Adrenal gland (tissue), 12 donors: Measurements from ENCODE around the gene ZNF595. TPM values are rescaled to one million over a fixed set of nuclear protein-coding genes. Genes with fewer than 3 reads are reported as not detected.
A peak's percentile ranks its signal among the peaks of the same experiment; 100 is the strongest.
"Not testable (repeated sequence)": the region's sequence is repeated elsewhere in the genome, so short reads cannot be mapped to it uniquely, and the experiment has no call there.

ENCODE experiments used
- DNase-seq, 7 donors: peaks; one replicate each; pipeline ENCODE4 v3.0.0-alpha.2; 2019 to 2020
- H3K27ac ChIP-seq, 5 donors: fragments of 200-600 bp; sonication (generic) in 4 of 5; 1 replicate in 3 of 5; 2 replicates in 2 of 5; pipeline versions ENCODE4 v1.5.1 to v1.8.0; 2016 to 2020; ENCODE audit warnings: mild to moderate bottlenecking in 1 of 5
- H3K27me3 ChIP-seq: fragments of 200-600 bp; 2 replicates; pipeline ENCODE4 v1.8.0; 2021
- H3K36me3 ChIP-seq, 2 donors: fragments of 200-600 bp; replicated peaks in 1 of 2; 1 replicate in 1 of 2; 2 replicates in 1 of 2; pipeline versions ENCODE4 v1.5.1 to v1.8.0; 2018 to 2022
- H3K4me1 ChIP-seq, 2 donors: fragments of 200-600 bp; replicated peaks in 1 of 2; 1 replicate in 1 of 2; 2 replicates in 1 of 2; pipeline versions ENCODE4 v1.5.1 to v1.8.0; 2018 to 2021
- H3K4me3 ChIP-seq, 4 donors: fragments of 200-600 bp; sonication (generic) in 3 of 4; one replicate each; pipeline ENCODE4 v1.5.1; 2016 to 2018
- H3K9me3 ChIP-seq, 3 donors: fragments of 200-600 bp; sonication (generic) in 1 of 3; replicated peaks in 1 of 3; 1 replicate in 2 of 3; 2 replicates in 1 of 3; pipeline versions ENCODE4 v1.5.1 to v1.8.0; 2016 to 2021
- CTCF ChIP-seq, 6 experiments: fragments of 450-650 bp in 4 of 6; fragments of 200-600 bp in 2 of 6; sonication (generic) in 1 of 6; IDR thresholded peaks; 1 replicate in 5 of 6; 2 replicates in 1 of 6; pipeline versions ENCODE4 v1.5.1 to v1.8.0; 2016 to 2021; ENCODE audit warnings: antibody characterized with exemption in 6 of 6, mild to moderate bottlenecking in 2 of 6, moderate library complexity in 1 of 6
- WGBS, 4 donors: extraction: QIAGEN DNeasy Blood & Tissue Kit in 2 of 4; methylation state at CpG; one replicate each; pipeline versions ENCODE4 v1.1.5 to v1.1.7; 2013 to 2017; 5-methylcytosine and 5-hydroxymethylcytosine counted together
- intact Hi-C, 2 donors: fragments of 100-400 bp; cut with DNase I; formaldehyde crosslinking; loops; one replicate each; pipeline versions ENCODE4 v1.14.1 to v1.15.0; 2022 to 2023
- polyA plus RNA-seq, 3 donors: library from polyadenylated mRNA; stranded (reverse); fragments of 200-250 nt in 2 of 3; fragments of 350-450 nt in 1 of 3; fragmentation: Illumina TruSeq in 1 of 3; extraction: RNeasy Lipid Tissue Mini Kit (QIAGEN cat#74804) in 1 of 3; gene quantifications; one replicate each; pipeline ENCODE4 v1.2.3, GENCODE V29; 2013 to 2014
- total RNA-seq, 9 donors: library from RNA; depleted of rRNA in 4 of 9; stranded (reverse); fragments of >200 nt in 4 of 9; fragments of 120-200 nt in 1 of 9; fragmentation: NEBNext Ultra II Directional in 1 of 9; extraction: Animal tissue kit (Norgen Biotek cat#: 25700) in 1 of 9; gene quantifications; one replicate each; pipeline versions ENCODE4 v1.1.0 to v1.2.4, GENCODE V29; 2013 to 2023
- donor health status: healthy with polysubstance abuse.
- donor health status: Bipolar disorder and iron deficiency.
- donor health status: DM: yes; HTN: yes; CAD: no.
- donor health status: DM: no; HTN: no; CAD: no.
- donor health status: DM: no; HTN: no; CAD: no.
- donor health status: DM: yes; HTN: yes; CAD: no.

Gene ZNF595
- total and polyA plus RNA-seq, 12 donors = 5.5 to 50.0 (median 13.8) TPM

- WGBS, 4 donors = 59 to 78% (median 73%) methylated on average over 3 of the region's 3 CpGs
- H3K9me3 ChIP-seq, H3K27ac ChIP-seq, H3K4me3 ChIP-seq, DNase-seq, H3K4me1 ChIP-seq, H3K36me3 ChIP-seq, H3K27me3 ChIP-seq, intact Hi-C loops: not testable (repeated sequence)
Observed at GRCh38 chr4:27501-27900, 25.6 kb upstream of the ZNF595 start.

GRCh38 chr4:28767-29542, 24.2 kb upstream of the ZNF595 start:
- H3K9me3 ChIP-seq, H3K27ac ChIP-seq, intact Hi-C loops, H3K4me3 ChIP-seq, H3K27me3 ChIP-seq, H3K36me3 ChIP-seq, H3K4me1 ChIP-seq: not testable (repeated sequence)
- WGBS, 4 donors = 13 to 43% (median 34%) methylated on average over 1 of the region's 3 CpGs
- DNase-seq = peak; percentile 19 to 71 (median 53)
- TF ChIP-seq CTCF (IDR thresholded peaks at IDR 0.05) = peak in 1 of 6 experiments; percentile 36

- intact Hi-C loops, H3K36me3 ChIP-seq, H3K27ac ChIP-seq, H3K27me3 ChIP-seq, H3K4me3 ChIP-seq, H3K4me1 ChIP-seq, DNase-seq, H3K9me3 ChIP-seq: not testable (repeated sequence)
- no CpG with 5 or more reads among the region's 6 CpGs for WGBS, 4 donors
Observed at GRCh38 chr4:33314-33713, 19.8 kb upstream of the ZNF595 start.

GRCh38 chr4:36559-37415, 16.3 kb upstream of the ZNF595 start:
- H3K9me3 ChIP-seq, H3K4me3 ChIP-seq, H3K27me3 ChIP-seq, H3K4me1 ChIP-seq, H3K36me3 ChIP-seq, intact Hi-C loops, H3K27ac ChIP-seq, DNase-seq: not testable (repeated sequence)
- WGBS, 4 donors = 64 to 81% (median 69%) methylated on average over 3 to 6 of the region's 6 CpGs

- DNase-seq, H3K27ac ChIP-seq, H3K9me3 ChIP-seq, intact Hi-C loops, H3K4me1 ChIP-seq, H3K36me3 ChIP-seq, H3K27me3 ChIP-seq, H3K4me3 ChIP-seq: not testable (repeated sequence)
Observed at GRCh38 chr4:38202-38601, 14.9 kb upstream of the ZNF595 start.

- H3K4me1 ChIP-seq, DNase-seq, intact Hi-C loops, H3K9me3 ChIP-seq, H3K27me3 ChIP-seq, H3K4me3 ChIP-seq, H3K27ac ChIP-seq, H3K36me3 ChIP-seq: not testable (repeated sequence)
Observed at GRCh38 chr4:43375-43774, 9.7 kb upstream of the ZNF595 start.

- H3K4me1 ChIP-seq, H3K27ac ChIP-seq, H3K27me3 ChIP-seq, H3K9me3 ChIP-seq, H3K36me3 ChIP-seq, H3K4me3 ChIP-seq, DNase-seq, intact Hi-C loops: not testable (repeated sequence)
- 67 to 69% (median 68%) methylated on average over 4 of the region's 4 CpGs for WGBS, 4 donors
Observed at GRCh38 chr4:51253-51652, 1.9 kb upstream of the ZNF595 start.

GRCh38 chr4:51655-52277, 1.4 kb upstream of the ZNF595 start:
- H3K4me3 ChIP-seq, DNase-seq, H3K4me1 ChIP-seq, H3K27ac ChIP-seq, intact Hi-C loops, H3K9me3 ChIP-seq, H3K36me3 ChIP-seq, H3K27me3 ChIP-seq: not testable (repeated sequence)
- WGBS, 4 donors = 43 to 73% (median 64%) methylated on average over 4 to 5 of the region's 9 CpGs

- Histone ChIP-seq H3K27ac (peak overlapping the region in 2 of 5 donors; percentile 63 to 69), H3K4me3 (peak overlapping the region in 1 of 4 donors; percentile 37)
- DNase-seq, H3K4me1 ChIP-seq, H3K9me3 ChIP-seq, intact Hi-C loops, H3K36me3 ChIP-seq, H3K27me3 ChIP-seq: not testable (repeated sequence)
- WGBS, 4 donors = 0% methylated on average over 5 of the region's 41 CpGs; no CpG with 5 or more reads in 3 of the 4 donors
Observed at GRCh38 chr4:53521-53920, 400 bp downstream of the ZNF595 start.

- H3K4me3 ChIP-seq, intact Hi-C loops, H3K27me3 ChIP-seq, H3K27ac ChIP-seq, DNase-seq, H3K4me1 ChIP-seq, H3K9me3 ChIP-seq, H3K36me3 ChIP-seq: not testable (repeated sequence)
Observed at GRCh38 chr4:64733-65132, 11.6 kb downstream of the ZNF595 start.
